Endometrium (tissue), 2 donors: ENCODE results near the gene MBD6.

Source experiments
- FAIRE-seq: peaks from 2 replicates; lab custom pipeline; 2012; peaks lifted over from hg19 to GRCh38; lab: Jason Lieb, UNC
- donor health status: control.
- donor health status: control.

MBD6 gene

GRCh38 chr12:57577981-57578758, 55.5 kb downstream of the MBD6 start:
- no peak for FAIRE-seq

- no peak for FAIRE-seq
Observed at GRCh38 chr12:57579011-57579410, 56.4 kb downstream of the MBD6 start.
